ENCODE measurements around the gene MTUS2.
"Not testable (repeated sequence)": the region's sequence is repeated elsewhere in the genome, so short reads cannot be mapped to it uniquely, and the experiment has no call there.

MTUS2 gene

GRCh38 chr13:29384466-29384865, 564.3 kb downstream of the MTUS2 start:
- no peak for TF ChIP-seq CTCF (conservative IDR thresholded peaks at IDR 0.05; ENCODE audit: low read depth, low read length)
- DNase-seq (ENCODE audit: low read depth): no peak
- H3K4me3 ChIP-seq (ENCODE audit: low read length): no peak overlapping the region

- no peak for DNase-seq (ENCODE audit: low read depth)
- no peak overlapping the region for H3K4me3 ChIP-seq (ENCODE audit: low read length)
- no peak for TF ChIP-seq CTCF (conservative IDR thresholded peaks at IDR 0.05; ENCODE audit: low read depth, low read length)
Measured at GRCh38 chr13:29384871-29385270, 564.7 kb downstream of the MTUS2 start.

GRCh38 chr13:29386246-29386645, 566.1 kb downstream of the MTUS2 start:
- TF ChIP-seq CTCF (conservative IDR thresholded peaks at IDR 0.05; ENCODE audit: low read depth, low read length): no peak
- DNase-seq (ENCODE audit: low read depth): no peak
- no peak overlapping the region for H3K4me3 ChIP-seq (ENCODE audit: low read length)

GRCh38 chr13:29390598-29390997, 570.5 kb downstream of the MTUS2 start:
- DNase-seq (ENCODE audit: low read depth); H3K4me3 ChIP-seq (ENCODE audit: low read length): not testable (repeated sequence)

- no peak overlapping the region for H3K4me3 ChIP-seq (ENCODE audit: low read length)
- no peak for TF ChIP-seq CTCF (conservative IDR thresholded peaks at IDR 0.05; ENCODE audit: low read depth, low read length)
Measured at GRCh38 chr13:29396446-29396845, 576.3 kb downstream of the MTUS2 start.

DNA sequence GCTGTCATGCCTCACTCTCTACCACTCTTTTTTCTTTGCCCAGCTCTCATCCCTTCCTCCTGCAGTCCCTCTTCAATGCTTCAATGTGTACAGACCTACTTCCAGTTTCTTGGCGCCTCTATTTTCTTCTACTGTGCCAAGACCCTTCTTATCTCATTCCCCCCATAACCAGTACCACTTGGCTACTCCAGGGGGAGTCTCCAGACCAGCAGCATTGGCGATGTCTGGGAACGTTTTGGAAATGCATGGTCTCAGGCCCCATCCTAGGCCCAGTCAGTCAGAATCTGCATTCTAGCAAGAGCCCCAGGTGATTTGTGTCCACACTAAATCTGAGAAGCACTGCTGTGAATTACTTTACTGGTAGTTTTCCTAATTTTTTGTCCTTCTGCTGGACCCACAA, 577.1 kb downstream of the MTUS2 start:
- DNase-seq (ENCODE audit: low read depth): no peak
- TF ChIP-seq CTCF (conservative IDR thresholded peaks at IDR 0.05; ENCODE audit: low read depth, low read length): peak; percentile 20
- H3K4me3 ChIP-seq (ENCODE audit: low read length): no peak overlapping the region

More at GRCh38 chr13:29396446-29396845, 576.3 kb downstream of the MTUS2 start:
- DNase-seq (ENCODE audit: low read depth): no peak

DNA sequence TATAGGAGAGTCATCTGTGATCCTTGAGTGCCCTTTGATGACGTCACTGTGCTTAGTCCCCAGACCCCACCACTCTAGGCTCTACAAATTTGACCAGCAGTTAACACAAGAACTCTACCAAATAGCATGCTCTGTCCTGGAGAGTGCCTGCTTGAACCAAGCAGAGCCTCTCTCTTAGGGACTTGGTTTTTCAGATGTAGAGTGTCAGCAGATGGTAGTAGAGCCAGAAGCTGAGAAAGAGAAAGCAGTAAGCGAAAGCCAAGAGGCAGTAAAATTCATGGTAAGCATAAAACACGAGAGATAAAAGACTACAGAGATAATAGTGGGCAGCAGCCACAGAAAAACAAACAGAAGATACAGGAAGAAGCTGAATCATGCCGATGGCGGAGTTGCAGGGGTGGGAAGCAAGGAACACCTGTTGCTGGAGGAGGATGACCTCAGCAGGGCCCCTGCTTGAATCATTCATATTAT, 582.1 kb downstream of the MTUS2 start:
- no peak for TF ChIP-seq CTCF (conservative IDR thresholded peaks at IDR 0.05; ENCODE audit: low read depth, low read length)
- no peak overlapping the region for H3K4me3 ChIP-seq (ENCODE audit: low read length)
- no peak for DNase-seq (ENCODE audit: low read depth)

DNA sequence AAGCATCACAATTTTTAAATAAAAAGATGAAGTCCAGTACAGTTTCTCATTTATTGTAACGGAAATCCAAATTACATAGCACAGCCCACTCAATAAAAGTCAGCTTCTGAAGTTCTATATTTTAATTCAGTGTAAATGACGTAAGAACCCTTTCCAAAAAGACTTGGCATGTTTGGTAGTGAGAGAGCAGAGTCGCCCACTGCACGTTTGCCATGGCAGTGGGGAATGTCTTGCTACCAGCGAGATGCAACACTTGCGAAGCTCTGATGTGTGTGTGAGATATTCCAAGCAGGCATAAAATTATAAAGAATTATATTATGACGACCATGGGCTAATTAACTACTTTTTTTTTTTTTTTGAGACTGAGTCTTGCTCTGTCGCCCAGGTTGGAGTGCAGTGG, 585.3 kb downstream of the MTUS2 start:
- no peak for DNase-seq (ENCODE audit: low read depth)
- H3K4me3 ChIP-seq (ENCODE audit: low read length): no peak overlapping the region
- no peak for TF ChIP-seq CTCF (conservative IDR thresholded peaks at IDR 0.05; ENCODE audit: low read depth, low read length)
